ENCODE measurements around the gene TBC1D25.
A peak's percentile ranks its signal among the peaks of the same experiment; 100 is the strongest.

The TBC1D25 gene

DNA sequence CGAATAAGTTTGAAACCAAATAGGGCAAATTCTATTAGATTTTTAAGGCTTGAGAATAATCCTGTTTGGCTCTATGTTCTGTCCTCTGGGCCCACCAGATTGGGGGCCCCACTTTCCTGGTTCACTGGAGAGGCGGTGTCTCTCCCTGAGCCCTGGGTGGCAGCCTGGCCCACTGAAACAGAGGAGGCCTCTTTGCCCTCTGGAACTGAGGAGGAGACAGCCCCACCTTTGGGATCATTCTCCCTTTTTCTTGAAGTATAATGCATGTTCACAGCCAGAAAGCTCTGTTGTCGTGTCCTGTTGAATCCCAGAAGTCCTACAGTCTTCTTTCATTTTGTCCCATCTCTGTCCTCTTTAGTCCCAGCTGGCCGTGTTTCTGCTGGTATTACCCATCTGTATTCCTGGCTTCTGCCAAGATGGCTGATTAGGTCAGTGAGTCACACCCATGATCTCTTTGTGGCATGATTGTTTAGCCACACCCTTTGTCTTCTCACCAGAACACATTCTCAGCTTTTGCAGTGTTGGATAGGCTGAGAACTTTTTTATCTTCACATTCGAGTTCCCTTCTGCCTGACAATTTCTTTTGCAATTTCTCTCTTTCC is 8.1 kb upstream of the TBC1D25 start:
- DNase-seq (ENCODE audit: extremely low spot score), result no peak
- TF ChIP-seq, protein P1, sequence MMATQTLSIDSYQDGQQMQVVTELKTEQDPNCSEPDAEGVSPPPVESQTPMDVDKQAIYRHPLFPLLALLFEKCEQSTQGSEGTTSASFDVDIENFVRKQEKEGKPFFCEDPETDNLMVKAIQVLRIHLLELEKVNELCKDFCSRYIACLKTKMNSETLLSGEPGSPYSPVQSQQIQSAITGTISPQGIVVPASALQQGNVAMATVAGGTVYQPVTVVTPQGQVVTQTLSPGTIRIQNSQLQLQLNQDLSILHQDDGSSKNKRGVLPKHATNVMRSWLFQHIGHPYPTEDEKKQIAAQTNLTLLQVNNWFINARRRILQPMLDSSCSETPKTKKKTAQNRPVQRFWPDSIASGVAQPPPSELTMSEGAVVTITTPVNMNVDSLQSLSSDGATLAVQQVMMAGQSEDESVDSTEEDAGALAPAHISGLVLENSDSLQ (IDR thresholded peaks at IDR 0.05), result no peak
- no peak for TF ChIP-seq ZNF384 (IDR thresholded peaks at IDR 0.05)
- no peak for TF ChIP-seq LEF1 (IDR thresholded peaks at IDR 0.05; ENCODE audit: borderline replicate concordance)
- no peak for TF ChIP-seq FOXK2 (IDR thresholded peaks at IDR 0.05)
- no peak for TF ChIP-seq CTBP1 (IDR thresholded peaks at IDR 0.05; ENCODE audit: borderline replicate concordance)
- TF ChIP-seq ELF4 (IDR thresholded peaks at IDR 0.05), result no peak
- no peak for TF ChIP-seq BHLHE40 (IDR thresholded peaks at IDR 0.05; ENCODE audit: borderline replicate concordance)
- TF ChIP-seq SP1 (IDR thresholded peaks at IDR 0.05), result no peak
- ChIA-PET POLR2A (interaction anchor here (1.6 to 1.7 kb wide), 2 partner anchors 9 kb away, joined by 4 read pairs; partner anchors contain the start of genes EBP and TBC1D25), CTCF (no interaction called here)

DNA sequence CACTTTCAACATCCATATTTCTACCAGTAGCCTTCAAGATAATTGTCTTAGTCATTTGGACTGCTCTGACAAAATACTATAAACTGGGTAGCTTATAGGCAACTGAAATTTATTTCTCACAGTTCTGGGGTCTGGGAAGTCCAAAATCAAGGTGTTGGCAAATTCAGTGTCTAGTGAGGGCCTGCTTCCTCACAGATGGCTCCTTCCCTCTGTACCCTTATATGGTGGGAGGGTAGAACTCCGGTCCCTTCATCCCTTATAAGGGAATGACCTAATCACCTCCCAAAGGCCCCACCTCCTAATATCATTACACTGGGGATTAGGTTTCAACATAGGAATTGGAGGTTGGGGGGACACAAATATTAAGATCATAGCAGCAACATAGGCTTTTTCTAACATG is 7.4 kb upstream of the TBC1D25 start:
- POLR2A ChIA-PET, result interaction anchor here (1.6 to 1.7 kb wide), 2 partner anchors 8 to 10 kb away, joined by 4 read pairs; partner anchors contain the start of genes EBP and TBC1D25

DNA sequence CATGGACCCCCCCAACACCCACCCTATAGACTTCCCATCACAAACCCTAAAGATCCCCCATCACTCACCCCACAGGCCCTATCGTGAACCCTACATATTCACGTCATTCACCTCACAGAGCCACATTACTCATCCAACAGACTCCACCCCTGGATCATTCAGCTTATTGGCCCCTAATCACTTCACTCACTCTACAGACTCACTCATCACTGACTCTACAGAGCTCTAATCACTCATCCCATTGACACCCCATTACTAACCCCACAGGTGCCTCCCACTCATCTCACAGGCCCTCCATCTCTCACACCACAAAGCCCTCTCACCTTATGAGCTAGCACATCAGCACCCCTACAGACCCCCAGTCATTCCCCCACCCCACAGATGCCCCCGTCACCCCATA is 6.3 kb upstream of the TBC1D25 start:
- DNase-seq (ENCODE audit: extremely low spot score), result no peak
- TF ChIP-seq FOXA1 (IDR thresholded peaks at IDR 0.05) (no peak), L3MBTL2 (conservative IDR thresholded peaks at IDR 0.05) (no peak), ARNT (IDR thresholded peaks at IDR 0.05) (no peak), FOXK2 (IDR thresholded peaks at IDR 0.05) (no peak), SUZ12 (IDR thresholded peaks at IDR 0.05) (no peak), TARDBP (IDR thresholded peaks at IDR 0.05) (no peak), ZNF384 (IDR thresholded peaks at IDR 0.05) (no peak), NFRKB (IDR thresholded peaks at IDR 0.05) (no peak), BHLHE40 (IDR thresholded peaks at IDR 0.05; ENCODE audit: borderline replicate concordance) (no peak), FOXM1 (IDR thresholded peaks at IDR 0.05; ENCODE audit: borderline replicate concordance) (no peak), LEF1 (IDR thresholded peaks at IDR 0.05; ENCODE audit: borderline replicate concordance) (no peak), HDGF (IDR thresholded peaks at IDR 0.05; ENCODE audit: borderline replicate concordance) (no peak), ELF4 (IDR thresholded peaks at IDR 0.05) (no peak), CTBP1 (IDR thresholded peaks at IDR 0.05; ENCODE audit: borderline replicate concordance) (no peak), SP1 (IDR thresholded peaks at IDR 0.05) (no peak)
- TF ChIP-seq, protein P1 (IDR thresholded peaks at IDR 0.05), result no peak
- ChIA-PET POLR2A (no interaction called here), CTCF (no interaction called here)

More for the DNA sequence above, 7.4 kb upstream of the TBC1D25 start:
- DNase-seq (ENCODE audit: extremely low spot score), result no peak
- no peak for TF ChIP-seq HDGF (IDR thresholded peaks at IDR 0.05; ENCODE audit: borderline replicate concordance)
- no peak for TF ChIP-seq FOXA1 (IDR thresholded peaks at IDR 0.05)
- no peak for TF ChIP-seq LEF1 (IDR thresholded peaks at IDR 0.05; ENCODE audit: borderline replicate concordance)
- no peak for TF ChIP-seq CTBP1 (IDR thresholded peaks at IDR 0.05; ENCODE audit: borderline replicate concordance)
- TF ChIP-seq ZNF384 (IDR thresholded peaks at IDR 0.05), result no peak
- TF ChIP-seq ELF4 (IDR thresholded peaks at IDR 0.05), result no peak
- TF ChIP-seq SP1 (IDR thresholded peaks at IDR 0.05), result no peak
- TF ChIP-seq SUZ12 (IDR thresholded peaks at IDR 0.05), result no peak
- TF ChIP-seq FOXM1 (IDR thresholded peaks at IDR 0.05; ENCODE audit: borderline replicate concordance), result no peak
- TF ChIP-seq, protein P1 (IDR thresholded peaks at IDR 0.05), result no peak
- no peak for TF ChIP-seq ARNT (IDR thresholded peaks at IDR 0.05)
- no peak for TF ChIP-seq NFRKB (IDR thresholded peaks at IDR 0.05)
- no peak for TF ChIP-seq TARDBP (IDR thresholded peaks at IDR 0.05)
- no peak for TF ChIP-seq L3MBTL2 (conservative IDR thresholded peaks at IDR 0.05)
- TF ChIP-seq BHLHE40 (IDR thresholded peaks at IDR 0.05; ENCODE audit: borderline replicate concordance), result no peak
- no peak for TF ChIP-seq FOXK2 (IDR thresholded peaks at IDR 0.05)
- CTCF ChIA-PET, result no interaction called here

DNA sequence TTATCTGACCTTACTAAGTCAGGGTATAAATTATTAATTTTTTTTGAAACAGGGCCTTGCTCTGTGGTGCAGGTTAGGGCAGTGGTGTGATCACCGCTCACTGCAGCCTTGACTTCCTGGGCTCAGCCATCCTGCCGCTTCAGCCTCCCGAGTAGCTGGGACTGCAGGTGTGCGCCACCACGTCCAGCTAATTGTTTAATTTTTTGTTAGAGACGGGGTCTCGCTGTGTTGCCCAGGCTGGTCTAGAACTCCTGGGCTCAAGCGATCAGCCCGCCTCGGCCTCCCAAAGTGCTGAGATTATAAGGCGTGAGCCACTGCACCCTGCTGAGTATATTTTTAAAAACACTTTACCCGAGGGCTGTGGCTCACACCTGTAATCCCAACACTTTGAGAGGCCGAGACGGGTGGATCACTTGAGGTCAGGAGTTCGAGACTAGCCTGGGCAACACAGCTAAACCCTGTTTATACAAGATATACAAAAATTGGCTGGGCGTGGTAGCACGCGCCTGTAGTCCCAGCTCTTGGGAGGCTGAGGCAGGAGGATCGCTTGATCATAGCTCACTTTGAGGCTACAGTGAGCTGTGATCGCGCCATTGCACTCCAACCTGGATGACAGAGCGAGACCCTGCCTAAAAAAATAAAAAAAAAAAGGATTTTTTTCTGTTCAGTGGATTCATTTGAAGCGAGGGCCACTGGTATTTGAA is 721 bp upstream of the TBC1D25 start:
- no peak for DNase-seq (ENCODE audit: extremely low spot score)
- POLR2A ChIA-PET, result interaction anchor here (0.9 to 1.6 kb wide), 3 partner anchors 17 to 40 kb away, joined by 3 to 13 read pairs (median 10); partner anchors contain the start of genes EBP and RBM3
- TF ChIP-seq BHLHE40 (IDR thresholded peaks at IDR 0.05; ENCODE audit: borderline replicate concordance), result no peak
- TF ChIP-seq L3MBTL2 (conservative IDR thresholded peaks at IDR 0.05), result peak; percentile 68
- TF ChIP-seq FOXM1 (IDR thresholded peaks at IDR 0.05; ENCODE audit: borderline replicate concordance), result no peak
- CTCF ChIA-PET, result no interaction called here

DNA sequence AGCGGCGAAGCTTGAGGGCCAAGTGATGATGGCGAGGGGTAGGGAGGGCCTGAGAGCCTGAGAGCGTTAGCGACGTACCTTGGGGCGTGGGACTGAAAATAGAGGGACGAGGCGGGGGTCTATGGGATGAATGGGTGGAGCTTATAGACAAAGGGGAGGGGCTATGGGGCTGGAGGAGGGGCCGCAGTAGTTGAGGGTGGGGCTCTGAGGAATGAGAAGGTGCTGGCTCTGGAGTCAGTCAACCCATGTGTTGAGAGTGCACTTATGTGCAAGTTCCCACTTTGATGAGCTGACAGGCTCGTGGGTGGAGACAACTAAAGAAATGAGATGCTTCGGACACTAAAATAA is 488 bp downstream of the TBC1D25 start:
- ChIA-PET CTCF (interaction anchor here (0.6 kb wide), 2 partner anchors 33 to 523 kb away, joined by 3 read pairs; no protein-coding TSS in a partner anchor), POLR2A (interaction anchor here (1.0 to 1.6 kb wide), 3 partner anchors 9 to 34 kb away, joined by 4 to 13 read pairs (median 10); partner anchors contain the start of genes EBP and RBM3)
- TF ChIP-seq ARNT (IDR thresholded peaks at IDR 0.05) (no peak), BHLHE40 (IDR thresholded peaks at IDR 0.05; ENCODE audit: borderline replicate concordance) (no peak), LEF1 (IDR thresholded peaks at IDR 0.05; ENCODE audit: borderline replicate concordance) (no peak)
- peak; percentile 54 for DNase-seq (ENCODE audit: extremely low spot score)

DNA sequence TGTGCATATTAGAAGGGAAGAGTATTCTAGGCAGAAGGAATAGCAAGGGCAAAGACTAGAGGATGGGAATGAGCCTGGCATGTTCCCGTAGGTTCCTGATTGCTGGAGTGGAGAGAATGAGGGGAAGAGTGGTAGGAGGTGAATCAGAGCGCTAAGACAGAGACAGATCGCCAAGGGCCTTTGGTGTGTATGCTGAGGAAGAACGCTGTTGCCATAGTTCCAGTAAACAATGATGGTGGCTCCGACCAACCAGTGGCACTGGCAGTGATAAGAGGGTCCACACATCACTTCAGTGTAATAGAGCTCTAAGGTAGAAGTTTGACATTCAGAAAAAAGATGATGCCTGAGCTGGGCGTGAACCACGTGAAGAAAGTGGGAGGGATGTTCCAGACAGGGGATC is 966 bp downstream of the TBC1D25 start:
- ChIA-PET CTCF (interaction anchor here (0.6 kb wide), 1 partner anchor 34 kb away, joined by 3 read pairs; no protein-coding TSS in a partner anchor), POLR2A (interaction anchor here (1.0 to 1.6 kb wide), 3 partner anchors 9 to 34 kb away, joined by 4 to 13 read pairs (median 10); partner anchors contain the start of genes EBP and RBM3)
- TF ChIP-seq SP1 (IDR thresholded peaks at IDR 0.05) (no peak), SUZ12 (IDR thresholded peaks at IDR 0.05) (no peak), BHLHE40 (IDR thresholded peaks at IDR 0.05; ENCODE audit: borderline replicate concordance) (no peak), TARDBP (IDR thresholded peaks at IDR 0.05) (no peak), LEF1 (IDR thresholded peaks at IDR 0.05; ENCODE audit: borderline replicate concordance) (no peak), FOXK2 (IDR thresholded peaks at IDR 0.05) (no peak), CTBP1 (IDR thresholded peaks at IDR 0.05; ENCODE audit: borderline replicate concordance) (no peak), NFRKB (IDR thresholded peaks at IDR 0.05) (no peak), HDGF (IDR thresholded peaks at IDR 0.05; ENCODE audit: borderline replicate concordance) (no peak), FOXA1 (IDR thresholded peaks at IDR 0.05) (no peak), L3MBTL2 (conservative IDR thresholded peaks at IDR 0.05) (no peak), FOXM1 (IDR thresholded peaks at IDR 0.05; ENCODE audit: borderline replicate concordance) (no peak), ELF4 (IDR thresholded peaks at IDR 0.05) (no peak), ZNF384 (IDR thresholded peaks at IDR 0.05) (no peak), ARNT (IDR thresholded peaks at IDR 0.05) (no peak)
- TF ChIP-seq, protein P1 (IDR thresholded peaks at IDR 0.05), result no peak

More for the DNA sequence above, 966 bp downstream of the TBC1D25 start:
- no peak for DNase-seq (ENCODE audit: extremely low spot score)
